Glomerular endothelial cell (primary cell): ENCODE measurements around the gene CDC42EP1. TPM values are rescaled to one million over a fixed set of nuclear protein-coding genes. Genes with fewer than 3 reads are reported as not detected.

Experiments used
- DNase-seq: peaks from one replicate; pipeline ENCODE4 v3.0.0-alpha.2; 2011; ENCODE audit warnings: low read depth, low spot score; ENCODE audit errors: extremely low read depth
- total RNA-seq: library from RNA; depleted of rRNA; stranded (reverse); fragments of >200 nt; gene quantifications from 2 replicates; pipeline ENCODE4 v1.2.3, GENCODE V29; 2015

Gene CDC42EP1
- total RNA-seq, 1 donor from 2014 or later = 120 TPM

GRCh38 chr22:37559521-37559900 lies 769 bp upstream of the CDC42EP1 start:
- DNase-seq = no peak

GRCh38 chr22:37560608-37561211 lies 430 bp downstream of the CDC42EP1 start:
- no peak for DNase-seq

- DNase-seq = no peak
Observed at GRCh38 chr22:37561212-37562048, 1.1 kb downstream of the CDC42EP1 start.

- no peak for DNase-seq
Observed at GRCh38 chr22:37562049-37562875, 2.0 kb downstream of the CDC42EP1 start.

- no peak for DNase-seq
Observed at GRCh38 chr22:37563153-37564081, 3.1 kb downstream of the CDC42EP1 start.

- DNase-seq = no peak
Observed at GRCh38 chr22:37564111-37564711, 3.9 kb downstream of the CDC42EP1 start.

GRCh38 chr22:37565830-37566229 lies 5.5 kb downstream of the CDC42EP1 start:
- DNase-seq = no peak

- no peak for DNase-seq
Observed at GRCh38 chr22:37566329-37566837, 6.1 kb downstream of the CDC42EP1 start.

- no peak for DNase-seq
Observed at GRCh38 chr22:37566903-37567798, 6.9 kb downstream of the CDC42EP1 start.

GRCh38 chr22:37568012-37568411 lies 7.7 kb downstream of the CDC42EP1 start:
- DNase-seq = no peak

- DNase-seq = no peak
Observed at GRCh38 chr22:37568448-37569008, 8.2 kb downstream of the CDC42EP1 start.

- DNase-seq = no peak
Observed at GRCh38 chr22:37569009-37569920, 9.0 kb downstream of the CDC42EP1 start.

GRCh38 chr22:37569921-37570660 lies 9.8 kb downstream of the CDC42EP1 start:
- DNase-seq = no peak

- DNase-seq = no peak
Observed at GRCh38 chr22:37570661-37570976, 10.3 kb downstream of the CDC42EP1 start.

GRCh38 chr22:37571258-37571991 lies 11.1 kb downstream of the CDC42EP1 start:
- DNase-seq = no peak

- DNase-seq = no peak
Observed at GRCh38 chr22:37571992-37572373, 11.7 kb downstream of the CDC42EP1 start.
